HepG2 (cell line): ENCODE measurements around the gene CTDNEP1. TPM values are rescaled to one million over a fixed set of nuclear protein-coding genes. Genes with fewer than 3 reads are reported as not detected.
A peak's percentile ranks its signal among the peaks of the same experiment; 100 is the strongest.

Experiments used
- ATF6 ChIP-seq: sonication (generic); formaldehyde crosslinking; conservative IDR thresholded peaks from 2 replicates; pipeline ENCODE4 v1.4.0; 2020; ENCODE audit warnings: missing genetic modification reagents
- ATRX ChIP-seq: sonication (generic); formaldehyde crosslinking; IDR thresholded peaks from 2 replicates; pipeline ENCODE4 v1.4.0; 2020; ENCODE audit warnings: missing genetic modification reagents, borderline replicate concordance
- HNF1A ChIP-seq, 2 experiments: sonication (generic) in 1 of 2; formaldehyde crosslinking in 1 of 2; IDR thresholded peaks; 2 replicates each; pipeline versions ENCODE4 v1.4.0 to v1.6.1; 2016 to 2020; ENCODE audit warnings: borderline replicate concordance in 1 of 2, low read depth in 1 of 2, mild to moderate bottlenecking in 1 of 2, missing genetic modification reagents in 1 of 2
- JUN ChIP-seq: sonication (generic); formaldehyde crosslinking; IDR thresholded peaks from 2 replicates; pipeline ENCODE4 v1.4.0; 2020; ENCODE audit warnings: mild to moderate bottlenecking, missing genetic modification reagents
- MYNN ChIP-seq: sonication (generic); formaldehyde crosslinking; IDR thresholded peaks from 2 replicates; pipeline ENCODE4 v1.4.0; 2020; ENCODE audit warnings: mild to moderate bottlenecking, low read depth, missing genetic modification reagents
- NFYB ChIP-seq: sonication (generic); formaldehyde crosslinking; IDR thresholded peaks from 2 replicates; pipeline ENCODE4 v1.4.0; 2020; ENCODE audit warnings: missing genetic modification reagents
- RBFOX2 ChIP-seq: fragments of 200-400 bp; formaldehyde crosslinking; IDR thresholded peaks from 2 replicates; pipeline ENCODE4 v1.6.1; 2017; ENCODE audit warnings: low read depth, mild to moderate bottlenecking, low read length
- RNF219 ChIP-seq: sonication (generic); formaldehyde crosslinking; IDR thresholded peaks from 2 replicates; pipeline ENCODE4 v1.5.0; 2020; ENCODE audit warnings: mild to moderate bottlenecking, missing genetic modification reagents
- SP4 ChIP-seq: sonication (generic); formaldehyde crosslinking; IDR thresholded peaks from 2 replicates; pipeline ENCODE4 v1.8.1; 2023; ENCODE audit warnings: mild to moderate bottlenecking, missing genetic modification reagents
- ZBTB44 ChIP-seq: sonication (generic); formaldehyde crosslinking; IDR thresholded peaks from 2 replicates; pipeline ENCODE4 v1.4.0; 2020; ENCODE audit warnings: missing genetic modification reagents
- ZFAT ChIP-seq: sonication (generic); formaldehyde crosslinking; conservative IDR thresholded peaks from 2 replicates; pipeline ENCODE4 v1.8.1; 2023; ENCODE audit warnings: missing genetic modification reagents, inconsistent platforms
- ZFP90 ChIP-seq: sonication (generic); formaldehyde crosslinking; IDR thresholded peaks from 2 replicates; pipeline ENCODE4 v1.8.0; 2022; ENCODE audit warnings: missing genetic modification reagents, mild to moderate bottlenecking, inconsistent platforms, borderline replicate concordance
- ZNF431 ChIP-seq: sonication (generic); formaldehyde crosslinking; IDR thresholded peaks from 2 replicates; pipeline ENCODE4 v1.9.0; 2022; ENCODE audit warnings: missing genetic modification reagents, low read depth, mild to moderate bottlenecking, borderline replicate concordance
- ZSCAN22 ChIP-seq: sonication (generic); formaldehyde crosslinking; IDR thresholded peaks from 2 replicates; pipeline ENCODE4 v1.4.0; 2020; ENCODE audit warnings: mild to moderate bottlenecking, missing genetic modification reagents
- polyA plus RNA-seq, 8 experiments: library from polyadenylated mRNA; depleted of rRNA in 3 of 8; stranded (reverse) in 7 of 8; unstranded in 1 of 8; fragments of >200 nt; fragmentation: Illumina TruSeq in 4 of 8; extraction: Trizol in 4 of 8; gene quantifications; 2 replicates each; pipeline versions ENCODE4 v1.2.1 to v1.2.3, GENCODE V29; 2011 to 2016; ENCODE audit warnings: low read depth in 4 of 8, missing spikeins in 1 of 8, mixed read lengths in 1 of 8; ENCODE audit not compliant: insufficient read depth in 1 of 8
- total RNA-seq, 5 experiments: library from RNA; depleted of rRNA; stranded (reverse); fragments of >200 nt; fragmentation: Illumina TruSeq; extraction: Trizol; gene quantifications; 2 replicates each; pipeline ENCODE4 v1.2.3, GENCODE V29; 2016; ENCODE audit warnings: low read depth in 1 of 5
- TF ChIP-seq, protein P1 (sequence below): sonication (generic); formaldehyde crosslinking; IDR thresholded peaks from 2 replicates; pipeline ENCODE4 v1.4.0; 2020; ENCODE audit warnings: low read depth, mild to moderate bottlenecking, missing genetic modification reagents

Gene CTDNEP1
- total and polyA plus RNA-seq, 2 of the 13 experiments (the other 11 are each of a cell fraction or from before 2014, with no cell fraction given), result 19.8 to 118 TPM

DNA sequence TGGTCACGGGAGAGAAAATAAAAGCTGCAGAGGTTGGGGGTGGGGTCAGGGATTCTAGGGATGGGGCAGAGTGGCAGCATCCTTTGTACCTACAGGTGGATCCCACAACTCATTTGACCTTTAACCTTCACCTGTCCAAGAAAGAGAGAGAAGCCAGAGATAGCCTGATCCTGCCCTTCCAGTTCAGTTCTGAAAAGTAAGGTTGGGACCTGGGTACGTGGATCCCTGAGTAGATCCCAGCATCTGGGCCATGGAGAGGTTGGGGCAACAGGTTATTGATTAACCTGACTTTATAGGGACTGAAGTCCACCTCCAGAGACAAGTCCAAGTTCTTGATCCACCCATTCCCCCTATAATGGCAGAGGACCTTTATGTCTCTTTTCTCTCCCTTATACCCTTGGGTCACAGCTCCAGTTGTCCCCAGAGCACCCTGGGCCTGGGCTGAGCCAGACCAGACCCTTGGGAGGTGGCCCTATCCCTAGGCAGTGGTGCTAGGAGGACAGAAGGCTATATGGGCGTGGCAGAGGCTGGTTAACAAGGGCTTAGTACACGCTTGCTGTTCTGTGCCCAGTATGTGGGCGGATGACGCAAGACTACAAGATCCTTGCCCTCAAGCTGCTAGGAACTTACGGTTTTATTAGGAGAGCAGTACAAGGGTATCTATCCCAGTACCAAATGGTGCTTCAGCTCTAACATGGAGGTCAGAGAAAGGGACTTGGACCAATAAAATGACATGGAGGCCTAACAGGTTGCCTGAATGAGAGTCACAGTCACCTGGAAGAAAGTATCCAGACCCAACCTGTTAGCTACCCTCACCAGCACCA, 7.4 kb upstream of the CTDNEP1 start (continued):
- peak; percentile 94 for TF ChIP-seq HNF1A (IDR thresholded peaks at IDR 0.05; ENCODE audit: low read depth)
- TF ChIP-seq HNF1A (CRISPR knock-in tag; IDR thresholded peaks at IDR 0.05; ENCODE audit: borderline replicate concordance), result peak; percentile 91; the same call in 1 of the 2 replicates
- peak; percentile 75; the same call in 1 of the 2 replicates for TF ChIP-seq SP4 (CRISPR knock-in tag)
- TF ChIP-seq ZSCAN22 (CRISPR knock-in tag), result no peak
- peak; percentile 47 for TF ChIP-seq RBFOX2
- no peak for TF ChIP-seq JUN (CRISPR knock-in tag)
- no peak for TF ChIP-seq ZFP90 (CRISPR knock-in tag)
- TF ChIP-seq ATRX (CRISPR knock-in tag), result no peak
- no peak for TF ChIP-seq ZBTB44
- TF ChIP-seq ATF6, result no peak
- TF ChIP-seq ZNF431 (CRISPR knock-in tag), result no peak
- no peak for TF ChIP-seq RNF219 (CRISPR knock-in tag)
- TF ChIP-seq ZFAT (CRISPR knock-in tag), result no peak
- no peak for TF ChIP-seq NFYB
- TF ChIP-seq MYNN, result no peak
- TF ChIP-seq, protein P1, sequence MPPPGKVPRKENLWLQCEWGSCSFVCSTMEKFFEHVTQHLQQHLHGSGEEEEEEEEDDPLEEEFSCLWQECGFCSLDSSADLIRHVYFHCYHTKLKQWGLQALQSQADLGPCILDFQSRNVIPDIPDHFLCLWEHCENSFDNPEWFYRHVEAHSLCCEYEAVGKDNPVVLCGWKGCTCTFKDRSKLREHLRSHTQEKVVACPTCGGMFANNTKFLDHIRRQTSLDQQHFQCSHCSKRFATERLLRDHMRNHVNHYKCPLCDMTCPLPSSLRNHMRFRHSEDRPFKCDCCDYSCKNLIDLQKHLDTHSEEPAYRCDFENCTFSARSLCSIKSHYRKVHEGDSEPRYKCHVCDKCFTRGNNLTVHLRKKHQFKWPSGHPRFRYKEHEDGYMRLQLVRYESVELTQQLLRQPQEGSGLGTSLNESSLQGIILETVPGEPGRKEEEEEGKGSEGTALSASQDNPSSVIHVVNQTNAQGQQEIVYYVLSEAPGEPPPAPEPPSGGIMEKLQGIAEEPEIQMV (CRISPR knock-in tag), result no peak
